HEK293 (cell line): ENCODE results near the gene ZNF22.

Experiments
- KLF7 ChIP-seq: fragments of 450-650 bp; formaldehyde crosslinking; IDR thresholded peaks from 2 replicates; pipeline ENCODE4 v1.5.1; 2016; ENCODE audit warnings: missing biosample characterization, missing genetic modification characterization, borderline replicate concordance
- MEIS1 ChIP-seq: sonication (generic); formaldehyde crosslinking; IDR thresholded peaks from 2 replicates; pipeline ENCODE4 v1.8.1; 2022; ENCODE audit warnings: missing genetic modification reagents, mild to moderate bottlenecking, borderline replicate concordance
- PRDM1 ChIP-seq: fragments of 450-650 bp; formaldehyde crosslinking; IDR thresholded peaks from 2 replicates; pipeline ENCODE4; 2016; ENCODE audit warnings: missing biosample characterization, missing genetic modification characterization
- REPIN1 ChIP-seq: fragments of 450-650 bp; formaldehyde crosslinking; IDR thresholded peaks from 2 replicates; pipeline ENCODE4 v1.5.1; 2017; ENCODE audit warnings: missing biosample characterization, missing genetic modification characterization, low read depth
- YY1 ChIP-seq: fragments of 450-650 bp; formaldehyde crosslinking; IDR thresholded peaks from 2 replicates; pipeline ENCODE4 v1.5.1; 2018; ENCODE audit warnings: missing biosample characterization, missing genetic modification characterization
- ZNF585B ChIP-seq: fragments of 450-650 bp; formaldehyde crosslinking; IDR thresholded peaks from 2 replicates; pipeline ENCODE4 v1.5.1; 2016; ENCODE audit warnings: missing biosample characterization, missing genetic modification characterization
- ZNF677 ChIP-seq: fragments of 450-650 bp; IDR thresholded peaks from 2 replicates; pipeline ENCODE4 v1.5.0; 2018; ENCODE audit warnings: missing biosample characterization, mild to moderate bottlenecking, missing genetic modification characterization, moderate library complexity
- ZNF830 ChIP-seq: fragments of 450-650 bp; IDR thresholded peaks from 2 replicates; pipeline ENCODE4 v1.5.0; 2018; ENCODE audit warnings: missing biosample characterization, missing genetic modification characterization, low read depth, mild to moderate bottlenecking, moderate library complexity
- ZSCAN5A ChIP-seq: fragments of 450-650 bp; formaldehyde crosslinking; IDR thresholded peaks from 2 replicates; pipeline ENCODE4 v1.5.1; 2016; ENCODE audit warnings: missing biosample characterization, missing genetic modification characterization

GRCh38 chr10:44983066-44983894 is 17.4 kb upstream of the ZNF22 start:
- TF ChIP-seq ZNF677 (tag by site-specific recombination) (no peak), PRDM1 (no peak), ZSCAN5A (tag by site-specific recombination) (no peak), ZNF585B (tag by site-specific recombination) (no peak), REPIN1 (tag by site-specific recombination) (no peak), MEIS1 (CRISPR knock-in tag) (no peak), ZNF830 (no peak), KLF7 (no peak), YY1 (no peak)
